ENCODE data around the gene KRT77.

The KRT77 gene

DNA sequence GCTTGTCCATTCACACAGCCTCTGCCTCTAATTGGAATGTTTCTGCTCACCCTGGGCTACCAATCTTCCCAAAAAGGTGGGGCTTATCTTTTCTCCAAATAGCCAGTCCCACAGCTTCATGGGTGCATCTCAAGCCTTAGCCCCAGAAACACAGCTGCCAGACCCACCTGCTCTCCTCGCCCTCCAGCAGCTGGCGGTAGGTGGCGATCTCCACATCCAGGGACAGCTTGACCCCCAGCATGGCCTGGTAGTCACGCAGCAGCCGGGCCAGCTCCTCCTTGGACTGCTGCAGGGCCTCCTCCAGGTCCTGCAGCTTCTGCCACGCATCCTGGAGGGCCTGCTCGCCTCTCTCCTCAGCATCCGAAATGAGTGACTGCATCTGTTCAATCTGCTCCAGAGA is 11.1 kb downstream of the KRT77 start:
- no peak for DNase-seq

- no peak for DNase-seq
Measured at GRCh38 chr12:52691841-52692150, 11.5 kb downstream of the KRT77 start.

DNA sequence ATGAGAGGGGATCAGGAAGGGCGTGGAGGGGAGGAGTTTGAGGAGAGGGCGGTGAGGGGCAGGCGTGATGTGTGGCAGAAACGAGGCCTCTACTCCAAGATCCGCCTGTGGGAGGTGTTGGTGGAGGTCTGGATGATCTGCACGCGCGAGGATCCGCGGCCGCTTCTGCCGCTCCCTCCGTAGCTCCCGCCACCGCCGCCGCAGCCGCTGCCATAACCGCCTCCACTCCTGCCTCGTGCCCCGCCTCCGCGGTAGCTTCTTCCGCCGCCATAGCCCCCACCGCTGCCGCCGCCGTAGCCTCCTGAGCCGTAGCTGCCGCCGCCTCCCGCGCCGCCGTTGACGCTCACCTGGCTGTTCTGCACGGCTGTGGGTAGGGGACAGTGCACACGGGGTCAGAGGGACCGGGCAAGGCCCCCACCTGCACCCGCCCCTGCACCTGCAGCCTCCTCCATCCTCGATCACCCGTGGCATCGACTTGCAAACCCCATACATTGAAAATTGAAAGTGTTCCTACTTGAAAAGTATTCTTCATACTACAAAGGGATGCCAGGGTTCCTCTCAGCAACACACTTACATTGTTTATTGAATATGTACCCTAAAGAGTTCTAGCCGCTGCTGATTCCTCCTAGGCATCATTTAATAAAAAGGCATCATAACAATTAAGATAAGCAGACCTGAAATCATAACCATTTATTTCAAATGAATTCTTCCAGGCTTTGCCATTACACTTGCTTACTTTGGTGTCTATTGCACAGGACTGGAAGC is 12.1 kb downstream of the KRT77 start:
- peak in 5 of 56 donors; percentile 7 to 29 (median 8) for DNase-seq

DNA sequence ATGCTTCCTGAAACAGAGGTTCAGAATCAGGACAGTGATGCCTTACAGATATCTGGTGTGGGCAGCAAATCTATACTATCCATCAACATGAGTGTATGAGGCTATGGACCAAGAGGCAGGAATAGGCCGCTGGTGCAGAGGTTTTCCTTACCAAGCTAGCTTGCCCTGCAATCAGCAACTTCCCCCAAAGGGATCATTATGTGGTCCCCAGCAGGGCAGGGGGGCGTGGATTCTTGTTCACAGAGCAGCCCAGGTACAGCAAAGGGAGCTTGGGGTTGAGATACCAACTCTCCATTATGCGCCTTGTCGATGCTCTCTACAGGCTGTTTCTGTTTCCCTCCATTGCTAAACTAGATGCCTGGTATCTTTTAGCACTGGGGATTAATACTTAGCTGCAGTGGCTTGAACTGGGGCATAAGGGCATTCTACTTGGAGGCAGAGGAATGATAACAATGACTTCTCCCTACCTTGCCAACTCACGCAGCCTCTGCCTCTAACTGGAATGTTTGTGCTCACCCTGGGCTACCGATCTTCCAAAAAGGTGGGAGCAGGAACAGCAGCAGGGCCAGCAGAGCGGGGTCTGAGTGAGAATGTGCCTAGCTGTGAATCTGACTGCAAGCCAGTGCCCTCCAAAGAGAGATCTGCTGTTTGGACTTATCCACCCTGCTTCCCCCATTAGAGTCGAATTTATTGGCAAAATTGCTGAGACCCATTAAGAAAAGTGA is 12.8 kb downstream of the KRT77 start:
- DNase-seq: no peak

GRCh38 chr12:52689936-52690335 is 13.4 kb downstream of the KRT77 start:
- no peak for DNase-seq

- no peak for DNase-seq
Measured at GRCh38 chr12:52689239-52689638, 14.1 kb downstream of the KRT77 start.

GRCh38 chr12:52688481-52688880 is 14.8 kb downstream of the KRT77 start:
- DNase-seq: no peak

DNA sequence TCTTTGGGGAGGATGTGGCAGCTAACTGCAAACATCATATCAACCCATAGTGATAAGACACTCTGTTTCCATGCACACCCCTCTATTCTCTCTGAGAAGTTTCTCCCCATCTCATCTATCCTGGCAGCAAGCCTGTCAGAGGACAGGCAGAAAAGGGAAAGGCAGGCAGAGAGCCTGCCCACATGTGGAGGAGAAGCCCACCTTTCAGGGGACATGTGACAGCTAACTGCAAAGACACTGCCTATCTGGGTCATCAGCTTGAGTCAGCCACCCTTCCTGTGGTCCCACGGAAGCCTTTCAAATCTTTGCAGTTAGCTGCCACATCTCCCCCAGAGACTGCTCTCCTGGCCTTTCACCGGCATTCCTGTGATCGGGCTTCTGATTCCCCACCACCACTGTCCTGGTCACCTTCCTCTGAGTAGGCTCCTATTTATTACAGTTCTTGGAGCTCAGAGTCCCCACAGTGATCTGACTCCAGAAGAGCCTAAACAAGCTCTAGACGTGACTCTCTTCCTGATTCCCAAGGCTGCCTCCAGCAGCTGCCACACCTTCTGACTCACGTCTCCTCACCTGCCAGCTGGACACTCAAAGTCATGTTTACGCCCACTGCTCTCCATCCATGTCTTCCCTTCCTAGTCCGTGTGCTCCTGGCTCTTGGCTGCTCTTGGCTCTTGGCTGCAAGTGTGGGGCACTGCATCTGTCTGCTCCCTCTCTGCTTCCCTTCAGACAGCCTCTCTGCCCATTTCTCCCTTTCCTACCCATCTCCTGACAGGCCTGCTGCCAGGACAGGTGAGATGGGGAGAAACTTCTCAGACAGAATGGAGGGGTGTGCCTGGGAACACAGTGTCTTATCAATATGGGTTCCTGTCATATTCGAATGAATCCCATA is 15.6 kb downstream of the KRT77 start:
- DNase-seq: no peak

DNA sequence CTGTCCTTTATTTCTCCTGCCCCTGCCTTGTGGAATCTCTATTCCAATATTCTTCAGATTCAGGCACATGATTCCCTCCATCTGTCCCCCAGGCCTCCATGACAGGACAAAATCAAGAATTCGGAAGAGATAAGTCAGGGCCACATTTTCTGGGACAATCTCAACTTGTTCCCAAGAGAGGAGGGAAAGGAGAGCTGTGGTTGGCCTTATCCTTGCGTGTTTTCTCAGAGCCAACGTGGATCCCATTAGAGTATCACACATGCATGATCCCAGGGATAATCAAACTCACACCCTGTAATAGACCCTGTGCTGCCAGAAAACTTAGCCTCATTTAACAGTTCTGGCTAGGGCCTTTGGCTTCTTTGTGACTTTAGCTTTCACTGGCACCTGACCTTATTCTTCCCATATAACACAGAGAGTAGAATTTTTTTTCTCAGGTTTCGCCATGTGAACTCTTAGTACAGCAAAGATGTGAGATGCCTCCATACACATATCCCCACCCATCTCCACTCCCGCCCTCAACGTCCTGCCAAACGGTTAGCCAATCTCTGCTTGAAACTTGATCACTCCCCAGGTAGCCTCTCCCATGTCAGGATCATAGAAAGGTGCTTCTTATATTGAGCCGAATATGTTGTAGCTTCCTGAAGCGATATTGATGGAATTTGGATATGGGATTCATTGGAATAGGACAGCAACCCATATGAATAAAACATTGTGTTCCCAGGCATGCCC is 16.4 kb downstream of the KRT77 start:
- no peak for DNase-seq

DNA sequence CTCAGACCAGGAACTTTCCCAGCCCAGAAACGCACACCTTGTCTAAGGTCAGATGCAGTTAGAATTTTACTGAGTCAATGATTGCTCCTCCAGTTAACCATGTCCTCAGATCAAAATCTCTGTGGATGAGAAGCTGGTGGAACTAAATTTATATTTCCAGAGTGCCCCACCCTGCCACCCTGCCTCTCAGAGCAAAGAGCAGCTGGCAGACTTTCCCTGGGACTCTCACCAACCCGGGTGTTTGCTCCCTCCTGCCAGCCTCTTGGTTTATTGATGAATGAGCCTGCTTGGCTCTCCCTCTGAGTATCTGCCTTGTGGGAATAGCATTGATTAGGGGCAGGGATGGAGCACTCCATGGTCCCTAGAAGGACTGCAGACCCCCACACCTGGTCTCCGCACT is 17.3 kb downstream of the KRT77 start:
- no peak for DNase-seq

DNA sequence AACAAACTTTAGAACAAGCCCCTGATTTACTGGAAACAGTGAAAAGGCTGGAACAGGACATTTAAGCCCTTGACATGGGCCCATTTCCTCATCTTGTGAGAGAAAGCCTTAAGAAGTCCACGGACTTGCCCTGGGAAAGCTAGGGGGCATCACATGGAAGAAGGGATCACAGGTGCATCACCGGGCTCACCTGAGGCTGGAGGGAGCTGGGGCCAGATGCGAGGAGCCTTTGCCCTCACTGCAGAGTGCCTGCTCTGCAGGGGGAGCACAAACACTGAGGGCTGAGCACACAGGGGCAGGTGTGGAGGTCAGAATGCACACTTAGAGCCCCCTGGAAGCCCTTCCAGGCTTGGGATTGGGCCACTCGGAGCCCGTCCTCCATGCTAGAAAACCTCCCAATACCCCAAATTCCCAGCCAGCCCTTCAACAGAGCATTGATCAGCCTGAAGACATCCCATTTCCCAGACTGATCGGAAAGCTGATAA is 17.9 kb downstream of the KRT77 start:
- DNase-seq: no peak

GRCh38 chr12:52684431-52684830 is 18.9 kb downstream of the KRT77 start:
- no peak for DNase-seq

DNA sequence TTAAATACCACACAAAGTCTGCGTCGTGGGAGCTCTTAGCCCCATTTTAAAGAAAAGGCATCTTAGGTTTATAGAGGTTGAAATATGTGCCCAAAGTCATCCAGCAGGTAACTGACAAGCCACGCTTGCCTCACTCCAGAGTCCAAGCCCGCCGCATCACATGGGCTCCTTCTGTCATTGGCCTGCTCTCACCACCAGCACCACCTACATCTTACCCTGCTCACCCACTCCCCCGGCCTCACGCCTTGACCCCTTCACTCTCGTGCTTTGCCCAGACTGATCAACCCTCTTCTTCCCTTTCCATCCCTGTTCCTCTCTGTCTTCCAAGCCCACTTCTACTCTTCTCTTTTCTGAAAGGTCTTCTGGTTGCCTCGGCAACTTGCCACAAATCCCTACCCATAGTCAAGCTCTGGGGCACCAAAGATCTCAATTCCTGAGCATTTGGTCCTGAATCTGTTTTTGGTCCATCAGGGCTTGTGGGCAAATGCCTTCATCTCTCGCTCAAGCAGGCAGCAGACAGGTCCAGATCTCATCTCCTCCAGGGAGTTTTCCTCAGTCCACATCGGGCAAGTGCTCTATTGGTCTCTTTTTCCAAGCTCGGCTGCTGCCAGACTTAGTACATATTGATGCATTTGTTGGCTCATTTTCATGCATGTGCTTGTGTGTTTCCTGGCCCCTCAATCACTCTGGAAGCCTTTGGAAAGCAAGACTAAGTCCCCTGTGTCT is 19.6 kb downstream of the KRT77 start:
- DNase-seq: no peak

GRCh38 chr12:52682938-52683574 is 20.3 kb downstream of the KRT77 start:
- DNase-seq: no peak

- DNase-seq: no peak
Measured at GRCh38 chr12:52682381-52682660, 21.0 kb downstream of the KRT77 start.

DNA sequence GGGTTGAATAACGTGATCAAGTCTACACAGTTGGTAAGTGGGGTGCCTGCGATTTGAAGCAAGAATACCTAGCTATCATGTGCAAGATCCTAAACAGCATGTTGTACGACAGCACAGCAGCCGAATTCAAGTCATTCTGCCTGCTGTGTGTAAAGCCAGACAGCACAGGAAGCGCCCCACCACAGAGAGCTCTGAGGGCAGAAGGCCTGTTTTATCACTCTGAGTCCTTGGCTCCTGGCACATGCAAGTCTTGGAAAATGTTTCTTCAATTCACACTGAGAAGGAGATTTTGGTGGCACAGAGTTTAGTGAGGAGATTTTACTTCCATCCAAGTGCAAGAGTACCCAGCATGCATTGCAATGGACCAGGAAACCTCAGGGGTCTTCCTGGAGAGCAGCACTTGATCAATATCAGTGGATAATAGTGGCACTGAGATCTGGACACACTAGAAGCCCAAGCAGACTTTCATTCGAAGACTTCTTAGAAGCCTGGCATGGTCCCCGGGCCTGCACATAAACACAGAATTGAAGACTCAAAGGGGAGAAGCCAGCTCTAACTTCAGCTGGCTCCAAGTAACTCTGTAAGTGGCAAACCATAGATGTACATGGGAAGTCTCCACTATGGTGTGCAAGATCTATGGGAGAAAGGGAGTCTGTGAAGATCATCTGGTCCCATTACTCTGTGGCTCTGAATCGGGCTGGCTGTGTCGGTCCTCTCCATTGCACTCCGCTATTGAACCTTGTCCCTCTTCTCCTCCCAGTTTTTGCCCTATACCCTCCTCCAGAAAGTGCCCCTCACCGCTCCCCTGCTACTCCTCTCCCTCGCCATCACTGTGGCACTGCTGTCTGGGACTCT is 21.6 kb downstream of the KRT77 start:
- no peak for DNase-seq

- no peak for DNase-seq
Measured at GRCh38 chr12:52680363-52680762, 23.0 kb downstream of the KRT77 start, which contains the start of gene KRT1. TSS of gene KRT1 (minus strand) at chr12:52680407. CDS start at chr12:52680348, 59 bp downstream.

- no peak for DNase-seq
Measured at GRCh38 chr12:52679875-52680274, 23.4 kb downstream of the KRT77 start.

GRCh38 chr12:52677671-52678070 is 25.7 kb downstream of the KRT77 start:
- no peak for DNase-seq

All from amygdala (tissue), 56 donors.